ENCODE results near the gene GIMAP8. TPM values are rescaled to one million over a fixed set of nuclear protein-coding genes. Genes with fewer than 3 reads are reported as not detected.
A peak's percentile ranks its signal among the peaks of the same experiment; 100 is the strongest.
"Not testable (repeated sequence)": the region's sequence is repeated elsewhere in the genome, so short reads cannot be mapped to it uniquely, and the experiment has no call there.

GIMAP8 gene
- total and polyA plus RNA-seq, 4 experiments from 2014 or later, result 9.8 to 62.5 (median 49.5) TPM

GRCh38 chr7:150515248-150516147 lies 65.1 kb downstream of the GIMAP8 start:
- Histone ChIP-seq H3K9me3 (ENCODE audit: control insufficient read depth in 1 of 2, low read length in 2 of 2) (no peaks in the 10 kb centered on the region), H3K27ac (ENCODE audit: low read depth, low read length) (peak overlapping the region; percentile 77), H3K4me1 (ENCODE audit: insufficient read depth, low read length) (peaks cover 40% of the 10 kb centered on the region), H3K27me3 (ENCODE audit: insufficient read depth, low read length) (no peaks in the 10 kb centered on the region), H3K4me3 (ENCODE audit: low read length in 2 of 2) (peak overlapping the region; percentile 92 to 99), H3K36me3 (ENCODE audit: insufficient read depth, low read length) (peaks cover 8% of the 10 kb centered on the region)
- Mint-ChIP-seq H3K9me3 (peaks cover 0 to 20% (median 9%) of the 10 kb centered on the region in 8 donors), H3K4me3 (peak overlapping the region; percentile 97 to 100 (median 100)), H3K27me3 (no peaks in the 10 kb centered on the region), H3K4me1 (peaks cover 35 to 54% (median 38%) of the 10 kb centered on the region in 4 donors), H3K27ac (peak overlapping the region; percentile 94 to 99 (median 97)), H3K36me3 (peaks cover 49 to 64% of the 10 kb centered on the region in 2 donors)
- ChIA-PET POLR2A (ENCODE audit: partially characterized antibody) (interaction anchor here (0.6 to 33.6 kb wide), 42 partner anchors 10 to 239 kb away, joined by 3 to 1033 read pairs (median 9); partner anchors contain the start of genes GIMAP1, GIMAP2, GIMAP4 and GIMAP5), CTCF (ENCODE audit: partially characterized antibody) (interaction anchor here (0.8 to 7.8 kb wide), 25 partner anchors 10 to 244 kb away, joined by 3 to 146 read pairs (median 5); partner anchors contain the start of genes GIMAP1, GIMAP2, GIMAP4 and GIMAP6)
- DNase-seq, result peak in 1 of 5 donors; percentile 33
- intact Hi-C loops (cut with micrococcal nuclease), result loop anchor here (1.0 to 5.0 kb wide), 6 partner anchors 34 to 227 kb away; partner anchors contain the start of gene GIMAP2

GRCh38 chr7:150516956-150517745 lies 66.7 kb downstream of the GIMAP8 start:
- CTCF ChIA-PET (ENCODE audit: partially characterized antibody), result interaction anchor here (1.0 to 7.8 kb wide), 3 partner anchors 51 to 239 kb away, joined by 3 to 146 read pairs (median 19); partner anchors contain the start of genes GIMAP4 and GIMAP8

DNA sequence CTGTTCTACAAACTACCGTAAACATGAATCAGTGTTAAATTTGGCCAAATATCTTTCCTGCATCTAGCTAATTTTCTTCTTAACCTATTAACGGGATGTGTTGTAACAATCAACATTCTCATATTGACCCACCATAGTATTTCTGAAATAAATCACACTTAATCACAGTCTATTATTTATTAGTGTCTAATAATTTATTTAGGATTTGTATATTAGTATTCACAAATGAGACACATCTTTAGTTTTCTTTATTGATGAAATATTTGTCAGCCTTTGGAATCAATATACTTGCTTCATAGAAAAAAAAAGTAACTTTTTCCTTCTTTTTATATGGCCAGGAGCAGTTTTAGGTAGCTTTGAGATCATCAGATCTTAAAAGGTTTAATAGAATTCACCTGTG lies 68.9 kb downstream of the GIMAP8 start:
- ChIA-PET CTCF (ENCODE audit: partially characterized antibody) (interaction anchor here (1.3 to 2.8 kb wide), 7 partner anchors 49 to 237 kb away, joined by 3 to 15 read pairs (median 7); partner anchors contain the start of genes GIMAP4 and GIMAP8), POLR2A (ENCODE audit: partially characterized antibody) (interaction anchor here (1.0 to 33.6 kb wide), 26 partner anchors 11 to 236 kb away, joined by 3 to 1033 read pairs (median 12); partner anchors contain the start of genes GIMAP1, GIMAP2, GIMAP4 and GIMAP5)
- Mint-ChIP-seq H3K9me3 (peaks cover 0 to 34% (median 26%) of the 10 kb centered on the region in 8 donors), H3K4me3 (peak overlapping the region; percentile 97 to 100 (median 99)), H3K27me3 (no peaks in the 10 kb centered on the region), H3K4me1 (peaks cover 16 to 48% (median 26%) of the 10 kb centered on the region in 4 donors), H3K36me3 (peaks cover 75 to 85% of the 10 kb centered on the region in 2 donors), H3K27ac (peak overlapping the region in 6 of 7 donors; percentile 81 to 97 (median 92))
- Histone ChIP-seq H3K9me3 (ENCODE audit: control insufficient read depth in 1 of 2, low read length in 2 of 2) (no peaks in the 10 kb centered on the region), H3K27ac (ENCODE audit: low read depth, low read length) (peak overlapping the region; percentile 62), H3K4me3 (ENCODE audit: low read length in 2 of 2) (peak overlapping the region; percentile 61 to 74), H3K27me3 (ENCODE audit: insufficient read depth, low read length) (no peaks in the 10 kb centered on the region), H3K36me3 (ENCODE audit: insufficient read depth, low read length) (peaks cover 20% of the 10 kb centered on the region), H3K4me1 (ENCODE audit: insufficient read depth, low read length) (peaks cover 13% of the 10 kb centered on the region)
- DNase-seq, result no peak
- intact Hi-C loops (cut with micrococcal nuclease), result loop anchor here (5.0 kb wide), 2 partner anchors 168 to 223 kb away; partner anchors contain the start of gene GIMAP2

More at GRCh38 chr7:150516956-150517745, 66.7 kb downstream of the GIMAP8 start:
- no peak for DNase-seq
- Mint-ChIP-seq H3K4me3 (peak overlapping the region; percentile 97 to 100 (median 100)), H3K4me1 (peaks cover 28 to 51% (median 32%) of the 10 kb centered on the region in 4 donors), H3K27ac (peak overlapping the region; percentile 76 to 99 (median 93)), H3K36me3 (peaks cover 62 to 71% of the 10 kb centered on the region in 2 donors), H3K27me3 (no peaks in the 10 kb centered on the region), H3K9me3 (peaks cover 0 to 14% (median 9%) of the 10 kb centered on the region in 8 donors)
- H3K27ac ChIP-seq (ENCODE audit: low read depth, low read length), result peak overlapping the region; percentile 77
- H3K27me3 ChIP-seq (ENCODE audit: insufficient read depth, low read length), result no peaks in the 10 kb centered on the region
- peaks cover 35% of the 10 kb centered on the region for H3K4me1 ChIP-seq (ENCODE audit: insufficient read depth, low read length)
- H3K9me3 ChIP-seq (ENCODE audit: control insufficient read depth in 1 of 2, low read length in 2 of 2), result no peaks in the 10 kb centered on the region
- POLR2A ChIA-PET (ENCODE audit: partially characterized antibody), result interaction anchor here (0.7 to 33.6 kb wide), 24 partner anchors 9 to 238 kb away, joined by 3 to 1033 read pairs (median 38); partner anchors contain the start of genes GIMAP1, GIMAP2, GIMAP4 and GIMAP5
- H3K4me3 ChIP-seq (ENCODE audit: low read length in 2 of 2), result peak overlapping the region; percentile 92 to 99
- H3K36me3 ChIP-seq (ENCODE audit: insufficient read depth, low read length), result peaks cover 20% of the 10 kb centered on the region
- intact Hi-C loops (cut with micrococcal nuclease), result loop anchor here (5.0 kb wide), 2 partner anchors 170 to 225 kb away; partner anchors contain the start of gene GIMAP2

- H3K27ac ChIP-seq (ENCODE audit: low read depth, low read length), result peak overlapping the region; percentile 62
- ChIA-PET CTCF (ENCODE audit: partially characterized antibody) (interaction anchor here (1.0 to 2.8 kb wide), 7 partner anchors 48 to 236 kb away, joined by 3 to 15 read pairs (median 4); partner anchors contain the start of genes GIMAP4, GIMAP5 and GIMAP8), POLR2A (ENCODE audit: partially characterized antibody) (interaction anchor here (0.7 to 33.6 kb wide), 34 partner anchors 8 to 235 kb away, joined by 3 to 1033 read pairs (median 7); partner anchors contain the start of genes GIMAP1, GIMAP2, GIMAP4 and GIMAP5)
- H3K4me1 Mint-ChIP-seq, result peaks cover 21 to 50% (median 33%) of the 10 kb centered on the region in 4 donors
- intact Hi-C loops (cut with micrococcal nuclease), result no loop called here
- H3K27me3 Mint-ChIP-seq, result no peaks in the 10 kb centered on the region
- no peaks in the 10 kb centered on the region for H3K9me3 ChIP-seq (ENCODE audit: control insufficient read depth in 1 of 2, low read length in 2 of 2)
- H3K4me3 ChIP-seq (ENCODE audit: low read length in 2 of 2), result peak overlapping the region; percentile 61 to 74
- peaks cover 0 to 39% (median 33%) of the 10 kb centered on the region in 8 donors for H3K9me3 Mint-ChIP-seq
- peak overlapping the region; percentile 97 to 100 (median 99) for H3K4me3 Mint-ChIP-seq
- H3K36me3 ChIP-seq (ENCODE audit: insufficient read depth, low read length), result peaks cover 20% of the 10 kb centered on the region
- peak in 1 of 5 donors; percentile 34 for DNase-seq
- H3K27ac Mint-ChIP-seq, result peak overlapping the region; percentile 81 to 97 (median 92)
- H3K27me3 ChIP-seq (ENCODE audit: insufficient read depth, low read length), result no peaks in the 10 kb centered on the region
- H3K4me1 ChIP-seq (ENCODE audit: insufficient read depth, low read length), result peaks cover 18% of the 10 kb centered on the region
- peaks cover 73 to 83% of the 10 kb centered on the region in 2 donors for H3K36me3 Mint-ChIP-seq
These were observed 69.7 kb downstream of the GIMAP8 start for GRCh38 chr7:150520145-150520544.

DNA sequence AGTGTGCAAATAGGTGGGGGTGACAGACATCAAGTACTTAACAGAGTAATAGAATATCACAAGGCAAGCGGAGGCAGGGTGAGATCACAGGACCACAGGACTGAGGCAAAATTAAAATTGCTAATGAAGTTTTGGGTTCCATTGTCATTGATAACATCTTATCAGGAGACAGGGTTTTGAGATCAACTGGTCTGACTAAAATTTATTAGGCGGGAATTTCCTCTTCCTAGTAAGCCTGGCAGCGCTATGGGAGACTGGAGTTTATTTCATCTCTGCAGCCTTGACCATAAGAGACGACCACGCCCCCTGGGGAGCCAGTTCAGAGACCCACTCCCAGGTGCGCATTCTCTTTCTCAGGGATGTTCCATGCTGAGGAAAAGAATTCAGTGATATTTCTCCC lies 72.5 kb downstream of the GIMAP8 start:
- H3K27me3 Mint-ChIP-seq; intact Hi-C loops (cut with micrococcal nuclease); DNase-seq; CTCF ChIA-PET (ENCODE audit: partially characterized antibody); H3K4me3 ChIP-seq (ENCODE audit: low read length in 2 of 2); H3K27ac ChIP-seq (ENCODE audit: low read depth, low read length); H3K9me3 ChIP-seq (ENCODE audit: control insufficient read depth in 1 of 2, low read length in 2 of 2); H3K27me3 ChIP-seq (ENCODE audit: insufficient read depth, low read length): not testable (repeated sequence)
- Mint-ChIP-seq H3K9me3 (peaks cover 2 to 65% (median 56%) of the 10 kb centered on the region in 8 donors), H3K36me3 (peaks cover 69 to 72% of the 10 kb centered on the region in 2 donors), H3K4me1 (peaks cover 31 to 70% (median 44%) of the 10 kb centered on the region in 4 donors), H3K4me3 (peak overlapping the region; percentile 59 to 100 (median 87)), H3K27ac (peak overlapping the region; percentile 60 to 79 (median 65))
- Histone ChIP-seq H3K36me3 (ENCODE audit: insufficient read depth, low read length) (peaks cover 20% of the 10 kb centered on the region), H3K4me1 (ENCODE audit: insufficient read depth, low read length) (peaks cover 28% of the 10 kb centered on the region)
- POLR2A ChIA-PET (ENCODE audit: partially characterized antibody), result interaction anchor here (0.6 to 33.6 kb wide), 8 partner anchors 10 to 222 kb away, joined by 3 to 1033 read pairs (median 194); partner anchors contain the start of genes GIMAP1, GIMAP2, GIMAP4 and GIMAP8

- intact Hi-C loops (cut with micrococcal nuclease), result no loop called here
- no peaks in the 10 kb centered on the region for H3K27me3 Mint-ChIP-seq
- ChIA-PET POLR2A (ENCODE audit: partially characterized antibody) (interaction anchor here (0.8 to 33.6 kb wide), 21 partner anchors 9 to 232 kb away, joined by 3 to 777 read pairs (median 5); partner anchors contain the start of genes GIMAP1, GIMAP2, GIMAP4 and GIMAP5), CTCF (ENCODE audit: partially characterized antibody) (interaction anchor here (2.1 kb wide), 1 partner anchor 45 kb away, joined by 6 read pairs; no protein-coding TSS in a partner anchor)
- peak overlapping the region in 6 of 8 donors; percentile 14 to 64 (median 22) for H3K4me3 Mint-ChIP-seq
- peaks cover 20% of the 10 kb centered on the region for H3K36me3 ChIP-seq (ENCODE audit: insufficient read depth, low read length)
- H3K9me3 Mint-ChIP-seq, result peaks cover 6 to 76% (median 66%) of the 10 kb centered on the region in 8 donors
- no peak overlapping the region for H3K27ac ChIP-seq (ENCODE audit: low read depth, low read length)
- H3K9me3 ChIP-seq (ENCODE audit: control insufficient read depth in 1 of 2, low read length in 2 of 2), result peaks cover 0 to 3% of the 10 kb centered on the region in 2 donors
- H3K4me1 Mint-ChIP-seq, result peaks cover 35 to 70% (median 46%) of the 10 kb centered on the region in 4 donors
- DNase-seq, result no peak
- no peaks in the 10 kb centered on the region for H3K27me3 ChIP-seq (ENCODE audit: insufficient read depth, low read length)
- H3K27ac Mint-ChIP-seq, result peak overlapping the region in 6 of 7 donors; percentile 23 to 81 (median 64)
- H3K4me1 ChIP-seq (ENCODE audit: insufficient read depth, low read length), result peaks cover 28% of the 10 kb centered on the region
- H3K36me3 Mint-ChIP-seq, result peaks cover 67 to 72% of the 10 kb centered on the region in 2 donors
- no peak overlapping the region for H3K4me3 ChIP-seq (ENCODE audit: low read length in 2 of 2)
These were observed 73.6 kb downstream of the GIMAP8 start for GRCh38 chr7:150524018-150524417.

Data from CD4-positive, alpha-beta memory T cell (primary cell).